ENCODE measurements around the gene HSD17B11. TPM values are rescaled to one million over a fixed set of nuclear protein-coding genes. Genes with fewer than 3 reads are reported as not detected.
A peak's percentile ranks its signal among the peaks of the same experiment; 100 is the strongest.
"Not testable (repeated sequence)": the region's sequence is repeated elsewhere in the genome, so short reads cannot be mapped to it uniquely, and the experiment has no call there.

Gene HSD17B11
- total RNA-seq, 2 donors from 2014 or later, result 16.6 to 30.1 TPM

DNA sequence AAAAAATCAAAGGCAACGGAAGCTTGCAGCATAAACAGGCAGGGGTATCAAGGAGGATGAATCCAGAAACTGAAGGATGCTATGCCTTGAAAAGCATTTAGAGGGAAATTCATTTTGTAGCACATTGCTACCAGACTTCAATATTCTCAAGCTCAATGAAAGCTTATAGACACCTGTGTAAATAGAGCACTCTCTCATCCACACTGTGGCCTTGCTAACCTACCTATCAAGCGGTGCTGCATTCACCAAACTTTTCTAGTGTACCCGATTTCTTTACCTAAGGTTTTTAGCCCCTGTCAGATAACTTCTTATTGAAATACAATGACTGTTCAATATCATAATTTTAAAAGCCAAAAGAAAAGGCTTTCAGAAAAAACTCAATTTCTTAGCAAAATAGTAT, 48.1 kb downstream of the HSD17B11 start:
- ATAC-seq, result no peak
- H3K27ac Mint-ChIP-seq, result no peak overlapping the region
- DNase-seq (ENCODE audit: low spot score in 2 of 2), result no peak
- H3K36me3 Mint-ChIP-seq, result peaks cover 13 to 29% of the 10 kb centered on the region in 2 donors
- H3K9me3 Mint-ChIP-seq, result no peaks in the 10 kb centered on the region

GRCh38 chr4:87341954-87342635, 48.9 kb downstream of the HSD17B11 start:
- ATAC-seq; H3K9me3 Mint-ChIP-seq; DNase-seq (ENCODE audit: low spot score in 2 of 2); H3K27ac Mint-ChIP-seq: not testable (repeated sequence)
- H3K36me3 Mint-ChIP-seq, result peaks cover 13 to 29% of the 10 kb centered on the region in 2 donors

DNA sequence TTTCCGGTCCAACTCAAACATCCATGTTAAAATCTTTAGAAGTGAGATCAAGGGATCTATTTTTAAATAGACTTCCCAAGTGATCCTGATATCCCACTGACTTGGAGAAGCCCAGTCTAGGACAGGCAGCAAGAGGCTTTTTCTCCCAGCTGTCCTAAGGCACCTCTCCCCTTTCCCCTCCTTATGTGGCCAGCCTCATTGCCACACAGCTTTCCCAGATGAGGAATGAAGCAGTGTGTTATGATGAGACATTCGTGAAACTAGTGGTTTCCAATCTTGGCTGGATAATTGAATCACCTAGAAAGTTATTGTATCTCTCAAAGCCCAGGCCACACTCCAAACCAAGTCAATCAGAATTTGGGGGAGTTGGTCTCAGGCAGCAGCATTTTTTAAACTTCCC, 51.5 kb downstream of the HSD17B11 start:
- peaks cover 2 to 3% of the 10 kb centered on the region in 2 donors for H3K9me3 Mint-ChIP-seq
- no peak overlapping the region for H3K27ac Mint-ChIP-seq
- no peak for ATAC-seq
- peaks cover 17 to 21% of the 10 kb centered on the region in 2 donors for H3K36me3 Mint-ChIP-seq
- DNase-seq (ENCODE audit: low spot score in 2 of 2), result no peak

DNA sequence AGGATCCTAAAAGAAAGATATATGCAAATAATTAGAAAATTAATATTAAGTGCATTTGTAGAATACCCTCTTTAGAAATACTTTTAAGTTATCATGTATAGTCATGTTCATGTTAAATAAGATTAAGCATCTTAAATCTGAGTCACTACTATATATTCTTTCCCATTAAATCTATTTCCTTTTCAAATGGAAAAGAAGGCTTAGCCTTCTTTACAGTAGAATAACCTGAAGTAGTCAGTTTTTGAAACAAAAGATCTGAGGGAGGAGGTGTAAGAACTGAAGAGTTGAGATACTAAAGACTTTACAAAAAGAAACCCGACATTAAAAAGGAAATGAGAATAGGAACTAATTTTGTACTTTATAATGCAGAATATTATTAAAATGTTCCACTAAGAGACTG, 53.6 kb downstream of the HSD17B11 start:
- Mint-ChIP-seq H3K36me3 (peaks cover 21 to 35% of the 10 kb centered on the region in 2 donors), H3K27ac (no peak overlapping the region), H3K9me3 (peaks cover 14% of the 10 kb centered on the region in 2 donors)
- DNase-seq (ENCODE audit: low spot score in 2 of 2), result no peak
- ATAC-seq, result no peak

GRCh38 chr4:87333267-87333666, 57.7 kb downstream of the HSD17B11 start:
- ATAC-seq (no peak), DNase-seq (ENCODE audit: low spot score in 2 of 2) (no peak)
- Mint-ChIP-seq H3K36me3 (peaks cover 8 to 27% of the 10 kb centered on the region in 2 donors), H3K27ac (no peak overlapping the region), H3K9me3 (peaks cover 31 to 33% of the 10 kb centered on the region in 2 donors)

GRCh38 chr4:87330761-87331160, 60.2 kb downstream of the HSD17B11 start:
- no peak for ATAC-seq
- Mint-ChIP-seq H3K36me3 (peaks cover 8 to 27% of the 10 kb centered on the region in 2 donors), H3K27ac (no peak overlapping the region), H3K9me3 (peaks cover 31 to 33% of the 10 kb centered on the region in 2 donors)
- DNase-seq (ENCODE audit: low spot score in 2 of 2), result no peak

DNA sequence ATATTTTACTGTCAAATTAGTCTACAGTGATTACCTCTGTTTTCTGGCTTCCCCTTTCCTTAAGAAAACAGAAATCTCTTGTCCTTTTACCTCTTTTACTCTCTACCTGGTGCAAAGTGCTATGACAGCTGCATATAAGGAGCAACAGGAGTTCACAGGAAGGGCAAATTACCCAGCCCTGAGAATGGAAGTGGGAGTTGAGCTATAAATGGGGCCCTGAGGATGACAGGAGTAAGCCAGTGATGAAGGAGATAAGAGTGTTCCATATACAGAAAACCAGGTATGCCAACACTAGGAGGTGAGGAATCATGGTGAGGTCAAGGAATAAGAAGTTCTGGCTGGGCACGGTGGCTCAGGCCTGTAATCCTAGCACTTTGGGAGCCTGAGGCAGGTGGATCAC, 63.9 kb downstream of the HSD17B11 start:
- H3K27ac Mint-ChIP-seq, result no peak overlapping the region
- H3K9me3 Mint-ChIP-seq, result peaks cover 15 to 17% of the 10 kb centered on the region in 2 donors
- ATAC-seq, result no peak

DNA sequence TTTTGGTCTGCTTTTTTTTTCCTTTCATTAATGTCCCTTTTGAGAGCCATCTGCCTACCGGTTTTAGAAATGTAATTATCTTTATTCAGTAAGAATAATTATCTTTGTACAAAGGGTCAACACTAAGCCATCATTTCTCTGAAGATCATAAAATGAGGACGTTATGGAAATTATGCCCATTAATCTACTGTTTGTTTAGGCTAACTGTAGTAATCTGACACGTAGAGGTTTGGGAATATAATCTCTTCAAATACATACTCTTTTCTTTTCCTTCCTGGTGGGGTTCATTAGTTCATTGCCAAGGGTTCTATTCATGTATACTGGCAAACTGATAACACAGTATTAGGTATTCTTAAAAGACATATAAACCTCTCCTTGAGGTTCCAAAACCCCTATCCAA, 64.5 kb downstream of the HSD17B11 start:
- no peak for ATAC-seq
- H3K27ac Mint-ChIP-seq, result no peak overlapping the region
- H3K9me3 Mint-ChIP-seq, result peaks cover 10% of the 10 kb centered on the region in 2 donors
- DNase-seq (ENCODE audit: low spot score in 2 of 2), result no peak
- H3K36me3 Mint-ChIP-seq, result no peaks in the 10 kb centered on the region

More for the DNA sequence above, 63.9 kb downstream of the HSD17B11 start:
- H3K36me3 Mint-ChIP-seq, result peaks cover 0 to 3% of the 10 kb centered on the region in 2 donors
- DNase-seq (ENCODE audit: low spot score in 2 of 2), result no peak

- no peaks in the 10 kb centered on the region for H3K36me3 Mint-ChIP-seq
- H3K9me3 Mint-ChIP-seq, result no peaks in the 10 kb centered on the region
- no peak for DNase-seq (ENCODE audit: low spot score in 2 of 2)
- no peak within 1 kb of the TSS for H3K27ac Mint-ChIP-seq
- ATAC-seq, result no peak
These were observed 68.2 kb downstream of the HSD17B11 start, which contains the start of gene HSD17B13 for GRCh38 chr4:87322754-87323153. Gene HSD17B13 (minus strand): TSS chr4:87322882. CDS start chr4:87322841, 41 bp downstream.

- no peaks in the 10 kb centered on the region for H3K36me3 Mint-ChIP-seq
- H3K27ac Mint-ChIP-seq, result no peak overlapping the region
- no peak for ATAC-seq
- H3K9me3 Mint-ChIP-seq, result no peaks in the 10 kb centered on the region
- DNase-seq (ENCODE audit: low spot score in 2 of 2), result no peak
These were observed 69.1 kb downstream of the HSD17B11 start for GRCh38 chr4:87321888-87322287.

DNA sequence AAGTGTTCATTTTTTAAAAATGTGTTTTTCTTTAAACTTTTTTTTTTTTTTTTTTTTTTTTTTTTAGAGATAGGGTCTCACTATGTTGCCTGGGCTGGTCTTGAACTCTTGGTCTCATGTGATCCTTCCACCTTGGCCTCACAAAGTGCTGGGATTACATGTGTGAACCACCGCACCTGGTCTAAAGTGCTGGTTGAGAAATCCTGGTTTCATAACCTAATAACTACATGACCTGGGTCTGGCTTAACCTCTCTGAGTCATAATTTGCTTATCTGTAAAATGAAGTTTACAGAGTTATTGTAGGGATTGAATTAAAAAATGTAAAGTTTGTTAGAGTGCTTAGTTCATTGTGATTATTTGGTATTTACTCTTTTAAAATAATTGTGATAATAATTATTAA, 73.5 kb downstream of the HSD17B11 start:
- Mint-ChIP-seq H3K36me3 (no peaks in the 10 kb centered on the region), H3K27ac (no peak overlapping the region), H3K9me3 (no peaks in the 10 kb centered on the region)
- DNase-seq (ENCODE audit: low spot score in 2 of 2), result no peak
- peak in 1 of 2 donors; percentile 34 for ATAC-seq

- Mint-ChIP-seq H3K27ac (no peak overlapping the region), H3K36me3 (no peaks in the 10 kb centered on the region), H3K9me3 (no peaks in the 10 kb centered on the region)
- DNase-seq (ENCODE audit: low spot score in 2 of 2) (no peak), ATAC-seq (no peak)
These were observed 74.0 kb downstream of the HSD17B11 start for GRCh38 chr4:87316961-87317360.

GRCh38 chr4:87315000-87315399, 76.0 kb downstream of the HSD17B11 start:
- H3K36me3 Mint-ChIP-seq; ATAC-seq; H3K27ac Mint-ChIP-seq; H3K9me3 Mint-ChIP-seq; DNase-seq (ENCODE audit: low spot score in 2 of 2): not testable (repeated sequence)

DNA sequence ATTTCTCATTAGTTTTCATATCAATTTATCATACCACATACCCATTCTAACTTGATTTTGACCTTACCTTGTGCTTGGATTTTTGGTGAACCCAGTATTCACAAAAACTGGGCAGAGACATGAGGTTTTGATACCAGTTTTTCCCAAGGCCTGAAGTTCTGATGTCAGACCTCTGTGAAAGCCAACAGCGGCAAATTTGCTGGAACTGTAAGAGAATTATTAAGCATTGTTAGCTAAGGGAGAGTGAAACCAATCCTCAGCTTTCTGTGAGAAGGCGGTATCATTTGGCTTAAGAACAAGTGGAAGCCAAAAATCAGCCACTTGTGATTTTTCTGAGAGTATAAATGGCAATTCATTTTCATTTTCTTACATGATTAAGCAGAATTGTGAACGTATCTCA, 77.2 kb downstream of the HSD17B11 start:
- no peaks in the 10 kb centered on the region for H3K36me3 Mint-ChIP-seq
- ATAC-seq, result no peak
- H3K27ac Mint-ChIP-seq, result no peak overlapping the region
- no peaks in the 10 kb centered on the region for H3K9me3 Mint-ChIP-seq
- no peak for DNase-seq (ENCODE audit: low spot score in 2 of 2)

- DNase-seq (ENCODE audit: low spot score in 2 of 2) (no peak), ATAC-seq (no peak)
- no peak overlapping the region for H3K27ac Mint-ChIP-seq
- no peaks in the 10 kb centered on the region for H3K36me3 Mint-ChIP-seq
- no peaks in the 10 kb centered on the region for H3K9me3 Mint-ChIP-seq
These were observed 79.3 kb downstream of the HSD17B11 start for GRCh38 chr4:87311684-87312083.

GRCh38 chr4:87310691-87311335, 80.2 kb downstream of the HSD17B11 start:
- Mint-ChIP-seq H3K27ac (no peak overlapping the region), H3K36me3 (no peaks in the 10 kb centered on the region), H3K9me3 (no peaks in the 10 kb centered on the region)
- DNase-seq (ENCODE audit: low spot score in 2 of 2), result no peak
- no peak for ATAC-seq

GRCh38 chr4:87309625-87310024, 81.4 kb downstream of the HSD17B11 start:
- no peak overlapping the region for H3K27ac Mint-ChIP-seq
- DNase-seq (ENCODE audit: low spot score in 2 of 2) (no peak), ATAC-seq (no peak)
- no peaks in the 10 kb centered on the region for H3K9me3 Mint-ChIP-seq
- H3K36me3 Mint-ChIP-seq, result no peaks in the 10 kb centered on the region

DNA sequence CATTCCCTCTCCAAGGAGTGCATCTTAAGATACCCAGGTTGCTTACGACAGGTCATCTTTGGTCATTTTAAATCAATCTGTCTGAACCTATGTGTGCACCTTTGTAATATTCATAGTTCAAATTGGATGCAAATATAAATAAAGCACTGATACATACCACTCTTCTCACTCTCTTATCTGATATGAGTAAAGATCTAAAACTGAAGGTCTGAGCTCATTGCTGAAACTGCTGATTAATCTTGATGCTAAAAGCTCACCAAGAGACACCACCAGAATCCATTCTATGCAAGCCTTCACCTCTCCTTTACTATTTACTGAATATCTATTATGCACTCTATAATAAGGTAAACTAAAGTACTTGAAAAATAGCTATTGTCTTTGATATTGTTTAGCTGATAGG, 84.9 kb downstream of the HSD17B11 start:
- Mint-ChIP-seq H3K9me3 (no peaks in the 10 kb centered on the region), H3K27ac (no peak overlapping the region), H3K36me3 (no peaks in the 10 kb centered on the region)
- DNase-seq (ENCODE audit: low spot score in 2 of 2) (no peak), ATAC-seq (peak in 1 of 2 donors; percentile 34)
